CD14-positive monocyte (primary cell): ENCODE measurements around the gene FOXA1. TPM values are rescaled to one million over a fixed set of nuclear protein-coding genes. Genes with fewer than 3 reads are reported as not detected.

ENCODE experiments used
- DNase-seq, 3 donors: peaks; one replicate each; pipeline ENCODE4 v3.0.0-alpha.2; 2011 to 2022
- H2AFZ ChIP-seq: 2 replicates; pipeline ENCODE4 v1.6.0; 2012; ENCODE audit warnings: mild to moderate bottlenecking, low read depth, low read length, inconsistent platforms; ENCODE audit not compliant: insufficient read depth, poor library complexity, severe bottlenecking
- H3K27ac ChIP-seq, 2 donors: 1 replicate in 1 of 2; 2 replicates in 1 of 2; pipeline ENCODE4 v1.5.1; 2012 to 2013; ENCODE audit warnings: low read length in 2 of 2, control low read depth in 1 of 2, inconsistent platforms in 1 of 2, low read depth in 1 of 2, mild to moderate bottlenecking in 1 of 2
- H3K27me3 ChIP-seq, 2 donors: one replicate each; pipeline versions ENCODE4 v1.6.0 to v1.6.1; 2011 to 2013; ENCODE audit warnings: low read length in 2 of 2; ENCODE audit not compliant: control insufficient read depth in 2 of 2, insufficient read depth in 2 of 2
- H3K36me3 ChIP-seq, 2 donors: replicated peaks in 1 of 2; 1 replicate in 1 of 2; 2 replicates in 1 of 2; pipeline versions ENCODE4 v1.5.1 to v1.6.1; 2012 to 2013; ENCODE audit warnings: low read length in 2 of 2, control low read depth in 1 of 2, inconsistent platforms in 1 of 2, mild to moderate bottlenecking in 1 of 2; ENCODE audit not compliant: insufficient read depth in 2 of 2, control insufficient read depth in 1 of 2
- H3K4me1 ChIP-seq, 2 donors: 1 replicate in 1 of 2; 2 replicates in 1 of 2; pipeline versions ENCODE4 v1.5.1 to v1.6.1; 2012 to 2013; ENCODE audit warnings: low read length in 2 of 2, control low read depth in 1 of 2, inconsistent platforms in 1 of 2, mild to moderate bottlenecking in 1 of 2, moderate library complexity in 1 of 2; ENCODE audit not compliant: insufficient read depth in 2 of 2, control insufficient read depth in 1 of 2
- H3K4me2 ChIP-seq: replicated peaks from 2 replicates; pipeline ENCODE3; 2012; ENCODE audit warnings: low read length, moderate library complexity, mild to moderate bottlenecking; ENCODE audit not compliant: poor library complexity, severe bottlenecking; ENCODE audit errors: extremely low read depth
- H3K4me3 ChIP-seq, 3 experiments: fragments of 200-600 bp in 1 of 3; sonication (generic) in 1 of 3; replicated peaks in 1 of 3; 1 replicate in 2 of 3; 2 replicates in 1 of 3; pipeline ENCODE4 v1.5.1; 2011 to 2013; ENCODE audit warnings: low read length in 3 of 3, mild to moderate bottlenecking in 3 of 3, control low read depth in 2 of 3, low read depth in 2 of 3, inconsistent platforms in 1 of 3, moderate library complexity in 1 of 3
- H3K79me2 ChIP-seq: 2 replicates; pipeline ENCODE4 v1.6.0; 2012; ENCODE audit warnings: mild to moderate bottlenecking, control low read depth, inconsistent platforms, low read length, moderate library complexity; ENCODE audit not compliant: insufficient read depth
- H3K9ac ChIP-seq: 2 replicates; pipeline ENCODE4 v1.6.0; 2017; ENCODE audit warnings: low read length, mild to moderate bottlenecking; ENCODE audit not compliant: insufficient read depth, poor library complexity, severe bottlenecking
- H3K9me3 ChIP-seq, 2 donors: replicated peaks in 1 of 2; 1 replicate in 1 of 2; 2 replicates in 1 of 2; pipeline versions ENCODE4 v1.5.1 to v1.6.1; 2012 to 2013; ENCODE audit warnings: low read length in 2 of 2, control low read depth in 1 of 2; ENCODE audit not compliant: control insufficient read depth in 1 of 2, insufficient read depth in 1 of 2
- H4K20me1 ChIP-seq: 2 replicates; pipeline ENCODE4 v1.6.0; 2012; ENCODE audit warnings: mild to moderate bottlenecking, low read length, control low read depth, moderate library complexity; ENCODE audit not compliant: insufficient read depth
- H3K27ac Mint-ChIP-seq, 7 donors: one replicate each; pipeline ENCODE4 v1.8.0; 2020; ENCODE audit warnings: mild to moderate bottlenecking in 7 of 7, mixed read lengths in 7 of 7, moderate library complexity in 6 of 7, inconsistent platforms in 2 of 7
- H3K27me3 Mint-ChIP-seq, 3 donors: one replicate each; pipeline ENCODE4 v1.8.0; 2021 to 2022; ENCODE audit warnings: low read depth in 3 of 3, mild to moderate bottlenecking in 3 of 3, mixed read lengths in 3 of 3, moderate library complexity in 3 of 3, inconsistent platforms in 1 of 3
- H3K36me3 Mint-ChIP-seq, 2 donors: one replicate each; pipeline ENCODE4 v1.8.0; 2020; ENCODE audit warnings: mixed read lengths in 2 of 2, inconsistent platforms in 1 of 2, mild to moderate bottlenecking in 1 of 2
- H3K4me1 Mint-ChIP-seq: one replicate; pipeline ENCODE4 v1.8.0; 2020; ENCODE audit warnings: mild to moderate bottlenecking, mixed read lengths
- H3K4me3 Mint-ChIP-seq, 2 donors: one replicate each; pipeline ENCODE4 v1.8.0; 2020; ENCODE audit warnings: mild to moderate bottlenecking in 2 of 2, mixed read lengths in 2 of 2, moderate library complexity in 1 of 2
- H3K9me3 Mint-ChIP-seq, 7 donors: one replicate each; pipeline ENCODE4 v1.8.0; 2020 to 2022; ENCODE audit warnings: mixed read lengths in 7 of 7, mild to moderate bottlenecking in 6 of 7, moderate library complexity in 6 of 7, inconsistent platforms in 2 of 7
- WGBS: methylation state at CpG from one replicate; pipeline ENCODE4 v1.1.5; 2013; ENCODE audit warnings: missing lambda C conversion rate; ENCODE audit not compliant: insufficient coverage; 5-methylcytosine and 5-hydroxymethylcytosine counted together
- intact Hi-C, 2 donors: fragments of 100-400 bp; cut with micrococcal nuclease; formaldehyde crosslinking; loops; one replicate each; pipeline versions ENCODE4 v1.15.0 to v1.15.1; 2023
- polyA plus RNA-seq, 3 donors: library from polyadenylated mRNA; depleted of rRNA in 1 of 3; unstranded in 2 of 3; stranded (reverse) in 1 of 3; fragments of 300-500 nt in 2 of 3; fragments of >200 nt in 1 of 3; fragmentation: Illumina TruSeq in 2 of 3; gene quantifications; 1 replicate in 2 of 3; 2 replicates in 1 of 3; pipeline ENCODE4 v1.2.3, GENCODE V29; 2012 to 2021
- TF ChIP-seq, protein P1 (sequence below): fragments of 200-600 bp; IDR thresholded peaks from one replicate; pipeline ENCODE4 v1.8.0; 2022; ENCODE audit warnings: antibody characterized with exemption, mild to moderate bottlenecking

FOXA1 gene
- polyA plus RNA-seq, 3 donors, result 0.09 TPM; not detected in 2

DNA sequence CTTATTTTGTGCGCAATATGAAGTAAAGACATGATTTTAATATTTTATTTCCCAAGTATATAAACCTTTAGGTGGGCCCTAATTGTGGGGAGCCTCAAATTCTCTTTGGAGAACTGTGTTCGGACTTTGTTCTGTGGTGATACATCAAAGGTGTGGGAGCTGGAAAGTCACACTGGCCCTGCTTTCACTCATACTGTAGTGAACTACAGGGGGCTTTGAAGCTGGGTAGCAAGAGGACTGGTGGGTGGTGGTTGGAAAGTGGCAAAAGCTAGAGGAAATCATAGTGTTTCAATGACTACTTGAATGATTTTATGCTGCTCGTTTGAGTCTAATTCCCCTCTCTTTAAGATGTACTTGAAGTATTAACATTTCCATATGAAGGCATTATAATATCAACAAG lies 13.6 kb upstream of the FOXA1 start:
- TF ChIP-seq, protein P1, sequence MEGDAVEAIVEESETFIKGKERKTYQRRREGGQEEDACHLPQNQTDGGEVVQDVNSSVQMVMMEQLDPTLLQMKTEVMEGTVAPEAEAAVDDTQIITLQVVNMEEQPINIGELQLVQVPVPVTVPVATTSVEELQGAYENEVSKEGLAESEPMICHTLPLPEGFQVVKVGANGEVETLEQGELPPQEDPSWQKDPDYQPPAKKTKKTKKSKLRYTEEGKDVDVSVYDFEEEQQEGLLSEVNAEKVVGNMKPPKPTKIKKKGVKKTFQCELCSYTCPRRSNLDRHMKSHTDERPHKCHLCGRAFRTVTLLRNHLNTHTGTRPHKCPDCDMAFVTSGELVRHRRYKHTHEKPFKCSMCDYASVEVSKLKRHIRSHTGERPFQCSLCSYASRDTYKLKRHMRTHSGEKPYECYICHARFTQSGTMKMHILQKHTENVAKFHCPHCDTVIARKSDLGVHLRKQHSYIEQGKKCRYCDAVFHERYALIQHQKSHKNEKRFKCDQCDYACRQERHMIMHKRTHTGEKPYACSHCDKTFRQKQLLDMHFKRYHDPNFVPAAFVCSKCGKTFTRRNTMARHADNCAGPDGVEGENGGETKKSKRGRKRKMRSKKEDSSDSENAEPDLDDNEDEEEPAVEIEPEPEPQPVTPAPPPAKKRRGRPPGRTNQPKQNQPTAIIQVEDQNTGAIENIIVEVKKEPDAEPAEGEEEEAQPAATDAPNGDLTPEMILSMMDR, result no peak
- peaks cover 26 to 60% (median 32%) of the 10 kb centered on the region in 3 donors for H3K27me3 Mint-ChIP-seq
- H3K79me2 ChIP-seq, result no peaks in the 10 kb centered on the region
- DNase-seq, result no peak
- H3K27ac Mint-ChIP-seq, result no peak overlapping the region
- H3K36me3 Mint-ChIP-seq, result no peaks in the 10 kb centered on the region
- 100% methylated on average over 1 of the region's 3 CpGs for WGBS
- no peak overlapping the region for H3K4me3 Mint-ChIP-seq
- H3K4me2 ChIP-seq, result no peak overlapping the region
- peaks cover 15 to 29% of the 10 kb centered on the region in 2 donors for H3K9me3 ChIP-seq
- no peak overlapping the region for H2AFZ ChIP-seq
- H3K4me3 ChIP-seq, result no peak overlapping the region
- no peak overlapping the region for H3K27ac ChIP-seq
- H3K9ac ChIP-seq, result no peak overlapping the region
- H3K9me3 Mint-ChIP-seq, result peaks cover 10 to 31% (median 23%) of the 10 kb centered on the region in 7 donors
- intact Hi-C loops, result no loop called here
- H3K27me3 ChIP-seq, result peaks cover 17 to 37% of the 10 kb centered on the region in 2 donors
- H4K20me1 ChIP-seq, result no peaks in the 10 kb centered on the region
- H3K4me1 Mint-ChIP-seq, result no peaks in the 10 kb centered on the region
- no peaks in the 10 kb centered on the region for H3K4me1 ChIP-seq
- H3K36me3 ChIP-seq, result no peaks in the 10 kb centered on the region

DNA sequence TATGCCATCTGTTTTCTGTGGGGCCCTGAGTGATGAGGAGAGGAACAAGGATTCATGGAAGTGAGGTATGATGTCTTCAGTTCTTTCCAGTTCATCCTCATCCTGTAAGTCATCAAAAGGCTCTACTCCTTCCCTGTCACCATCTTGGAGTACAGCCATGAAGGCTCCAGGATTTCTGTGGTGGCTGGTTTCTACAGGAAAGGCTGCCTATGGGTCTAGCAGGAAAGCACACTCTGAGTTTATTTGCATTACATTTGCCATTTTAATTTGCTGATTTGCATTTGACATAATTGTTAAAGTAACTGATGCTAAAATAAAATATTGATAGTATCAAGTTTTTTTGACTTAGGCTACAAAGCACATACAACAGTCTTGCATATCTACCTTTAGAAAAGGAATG lies 11.6 kb upstream of the FOXA1 start:
- no peak overlapping the region for H2AFZ ChIP-seq
- Mint-ChIP-seq H3K27ac (no peak overlapping the region), H3K27me3 (peaks cover 45 to 71% (median 47%) of the 10 kb centered on the region in 3 donors), H3K4me1 (no peaks in the 10 kb centered on the region), H3K9me3 (peaks cover 12 to 34% (median 32%) of the 10 kb centered on the region in 7 donors), H3K36me3 (no peaks in the 10 kb centered on the region), H3K4me3 (no peak overlapping the region)
- no peak overlapping the region for H3K4me3 ChIP-seq
- no peaks in the 10 kb centered on the region for H3K36me3 ChIP-seq
- no peak for DNase-seq
- peaks cover 31 to 50% of the 10 kb centered on the region in 2 donors for H3K27me3 ChIP-seq
- no peak overlapping the region for H3K27ac ChIP-seq
- intact Hi-C loops, result no loop called here
- no peaks in the 10 kb centered on the region for H4K20me1 ChIP-seq
- H3K4me2 ChIP-seq, result no peak overlapping the region
- peaks cover 21 to 32% of the 10 kb centered on the region in 2 donors for H3K9me3 ChIP-seq
- TF ChIP-seq, protein P1, result no peak
- no peaks in the 10 kb centered on the region for H3K79me2 ChIP-seq
- no peak overlapping the region for H3K9ac ChIP-seq
- H3K4me1 ChIP-seq, result no peaks in the 10 kb centered on the region
